IPS DF 4.7 (cell line): Measurements from ENCODE around the gene RB1.

Experiments
- DNase-seq: peaks from one replicate; pipeline ENCODE4 v3.0.0-alpha.2; 2013; ENCODE audit warnings: low spot score; ENCODE audit errors: extremely low read depth

Gene RB1

DNA sequence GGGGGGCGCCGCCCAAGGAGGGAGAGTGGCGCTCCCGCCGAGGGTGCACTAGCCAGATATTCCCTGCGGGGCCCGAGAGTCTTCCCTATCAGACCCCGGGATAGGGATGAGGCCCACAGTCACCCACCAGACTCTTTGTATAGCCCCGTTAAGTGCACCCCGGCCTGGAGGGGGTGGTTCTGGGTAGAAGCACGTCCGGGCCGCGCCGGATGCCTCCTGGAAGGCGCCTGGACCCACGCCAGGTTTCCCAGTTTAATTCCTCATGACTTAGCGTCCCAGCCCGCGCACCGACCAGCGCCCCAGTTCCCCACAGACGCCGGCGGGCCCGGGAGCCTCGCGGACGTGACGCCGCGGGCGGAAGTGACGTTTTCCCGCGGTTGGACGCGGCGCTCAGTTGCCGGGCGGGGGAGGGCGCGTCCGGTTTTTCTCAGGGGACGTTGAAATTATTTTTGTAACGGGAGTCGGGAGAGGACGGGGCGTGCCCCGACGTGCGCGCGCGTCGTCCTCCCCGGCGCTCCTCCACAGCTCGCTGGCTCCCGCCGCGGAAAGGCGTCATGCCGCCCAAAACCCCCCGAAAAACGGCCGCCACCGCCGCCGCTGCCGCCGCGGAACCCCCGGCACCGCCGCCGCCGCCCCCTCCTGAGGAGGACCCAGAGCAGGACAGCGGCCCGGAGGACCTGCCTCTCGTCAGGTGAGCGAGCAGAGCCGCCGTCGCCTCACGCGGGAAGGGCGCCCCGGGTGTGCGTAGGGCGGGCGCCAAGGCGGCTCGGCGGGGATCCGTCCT is at the start of gene RB1:
Gene RB1 (plus strand): TSS at position 393 of the 784 bp plus-strand sequence. CDS start 162 bp downstream, at position 555.
- DNase-seq: peak; percentile 16

DNA sequence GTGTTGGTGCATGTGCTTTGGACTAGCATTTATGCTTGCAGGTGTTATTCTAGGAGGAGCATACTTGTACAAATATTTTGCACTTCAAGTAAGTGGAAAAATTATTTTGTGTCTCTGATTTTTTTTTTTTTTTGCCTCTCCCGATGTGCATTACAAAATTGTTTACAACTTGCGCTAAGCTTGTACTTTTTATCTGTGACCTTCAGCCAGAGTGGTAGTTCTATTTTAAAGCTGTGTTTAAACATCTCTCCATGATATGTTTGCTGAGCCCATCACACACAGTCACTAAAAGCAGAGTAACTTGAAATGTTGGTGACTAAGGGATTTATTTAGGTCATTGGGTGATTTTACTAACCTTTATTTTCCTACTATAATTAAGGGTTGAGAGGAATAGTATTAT is 49.7 kb upstream of the RB1 start:
- no peak for DNase-seq

DNA sequence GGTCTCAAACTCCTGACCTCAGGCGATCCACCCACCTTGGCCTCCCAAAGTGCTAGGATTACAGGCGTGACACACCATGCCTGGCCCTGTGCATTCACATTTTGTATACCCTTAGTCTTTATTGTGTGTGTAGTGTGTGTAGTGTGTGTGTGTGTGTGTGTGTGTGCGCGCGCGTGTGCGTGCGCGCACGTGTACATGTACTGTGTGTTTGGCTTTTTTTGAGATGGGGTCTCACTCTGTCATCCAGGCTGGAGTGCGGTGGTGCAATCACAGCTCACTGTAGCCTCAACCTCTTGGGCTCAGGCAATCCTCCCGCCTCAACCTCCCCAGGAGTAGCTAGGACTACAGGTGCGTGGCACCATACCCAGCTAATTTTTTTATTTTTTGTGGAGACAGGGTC is 48.5 kb upstream of the RB1 start:
- no peak for DNase-seq

DNA sequence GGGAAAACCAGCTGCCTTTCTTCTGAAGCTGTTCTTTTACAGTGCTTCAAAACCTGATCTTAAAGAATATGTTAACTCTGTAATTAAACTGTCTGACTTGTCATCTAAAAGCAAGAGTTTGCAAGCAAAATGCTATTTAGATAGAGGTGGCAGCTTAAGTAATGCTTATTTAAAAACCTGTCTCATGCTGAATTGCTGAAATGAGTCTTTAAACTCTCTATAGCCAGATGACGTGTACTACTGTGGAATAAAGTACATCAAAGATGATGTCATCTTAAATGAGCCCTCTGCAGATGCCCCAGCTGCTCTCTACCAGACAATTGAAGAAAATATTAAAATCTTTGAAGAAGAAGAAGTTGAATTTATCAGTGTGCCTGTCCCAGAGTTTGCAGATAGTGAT is 47.6 kb upstream of the RB1 start:
- DNase-seq: no peak

DNA sequence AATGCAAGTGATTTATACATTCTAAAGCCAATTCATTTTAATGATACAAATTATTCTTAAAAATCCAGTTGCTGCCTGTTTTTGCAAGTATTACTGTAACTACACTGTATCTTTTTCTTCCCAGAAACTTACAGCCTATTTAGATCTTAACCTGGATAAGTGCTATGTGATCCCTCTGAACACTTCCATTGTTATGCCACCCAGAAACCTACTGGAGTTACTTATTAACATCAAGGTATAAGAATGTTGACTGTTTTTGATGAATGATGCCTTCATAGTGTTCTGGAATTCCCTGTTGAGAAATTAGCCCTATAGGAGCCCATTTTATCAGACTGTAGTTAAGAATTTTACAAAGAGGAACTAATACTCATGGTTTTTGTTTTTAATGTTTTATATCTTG is 45.5 kb upstream of the RB1 start:
- DNase-seq: no peak

DNA sequence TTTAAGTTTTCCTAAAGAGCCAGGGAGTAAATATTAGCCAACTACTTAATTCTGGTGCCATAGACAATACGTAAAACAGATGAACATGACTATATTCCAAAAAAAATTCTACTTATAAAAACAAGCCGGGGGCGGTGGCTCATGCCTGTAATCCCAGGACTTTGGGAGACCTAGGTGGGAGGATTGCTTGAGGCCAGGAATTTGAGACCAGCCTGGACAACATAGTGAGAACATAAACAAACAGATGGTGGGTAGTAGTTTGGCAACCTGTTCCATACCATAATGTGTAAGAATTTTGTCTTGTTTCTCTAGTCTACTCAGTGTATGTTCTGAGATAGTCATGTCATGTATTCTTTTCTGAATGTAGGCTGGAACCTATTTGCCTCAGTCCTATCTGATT is 45.1 kb upstream of the RB1 start:
- no peak for DNase-seq

DNA sequence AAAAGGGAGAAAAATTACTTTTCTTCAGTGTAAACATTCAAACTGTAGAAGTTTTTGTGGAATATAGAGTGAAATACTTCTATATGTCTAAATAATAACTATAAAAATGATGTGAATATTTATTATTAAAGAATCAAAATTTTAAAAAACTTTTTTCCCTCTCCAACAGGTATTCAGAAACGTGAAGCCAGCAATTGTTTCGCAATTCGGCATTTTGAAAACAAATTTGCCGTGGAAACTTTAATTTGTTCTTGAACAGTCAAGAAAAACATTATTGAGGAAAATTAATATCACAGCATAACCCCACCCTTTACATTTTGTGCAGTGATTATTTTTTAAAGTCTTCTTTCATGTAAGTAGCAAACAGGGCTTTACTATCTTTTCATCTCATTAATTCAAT is 42.6 kb upstream of the RB1 start:
- no peak for DNase-seq

DNA sequence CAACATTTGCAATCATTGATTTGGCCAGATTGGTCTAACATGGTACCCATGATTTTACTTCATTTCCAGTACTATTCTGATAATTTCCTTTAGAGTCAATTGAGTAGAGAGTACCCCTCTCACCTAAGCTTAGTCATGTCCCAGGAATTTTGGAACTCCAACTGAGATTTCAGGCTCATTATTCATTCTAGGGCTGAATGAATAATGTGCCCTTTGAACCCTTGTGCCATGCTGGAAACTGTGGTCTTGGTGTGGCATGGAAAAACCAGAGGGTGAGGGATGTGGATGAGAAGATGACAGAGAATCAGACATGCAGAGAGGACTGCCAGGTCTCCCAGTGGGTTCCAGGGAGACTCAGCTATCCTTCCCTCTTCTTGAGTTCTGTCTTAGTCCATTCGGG is 40.4 kb upstream of the RB1 start:
- no peak for DNase-seq

DNA sequence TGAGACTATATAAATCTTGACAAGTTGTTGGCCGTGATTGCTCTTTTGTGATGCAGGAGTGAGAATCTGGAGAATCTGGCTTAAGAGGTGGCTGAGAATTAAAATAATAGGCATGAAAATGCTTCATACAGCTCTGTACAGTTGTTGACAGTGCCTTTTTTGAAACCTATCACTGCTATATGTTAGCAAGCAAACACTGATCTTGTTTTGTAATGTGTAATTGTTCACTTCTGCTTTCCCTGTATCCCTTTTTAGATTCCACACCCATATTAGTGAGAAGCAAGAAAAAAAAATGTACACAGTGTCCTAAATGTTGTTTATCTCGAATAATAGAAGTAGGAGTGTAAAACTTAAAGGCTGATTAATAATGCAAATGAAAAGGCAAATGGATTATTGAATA is 39.5 kb upstream of the RB1 start:
- no peak for DNase-seq

DNA sequence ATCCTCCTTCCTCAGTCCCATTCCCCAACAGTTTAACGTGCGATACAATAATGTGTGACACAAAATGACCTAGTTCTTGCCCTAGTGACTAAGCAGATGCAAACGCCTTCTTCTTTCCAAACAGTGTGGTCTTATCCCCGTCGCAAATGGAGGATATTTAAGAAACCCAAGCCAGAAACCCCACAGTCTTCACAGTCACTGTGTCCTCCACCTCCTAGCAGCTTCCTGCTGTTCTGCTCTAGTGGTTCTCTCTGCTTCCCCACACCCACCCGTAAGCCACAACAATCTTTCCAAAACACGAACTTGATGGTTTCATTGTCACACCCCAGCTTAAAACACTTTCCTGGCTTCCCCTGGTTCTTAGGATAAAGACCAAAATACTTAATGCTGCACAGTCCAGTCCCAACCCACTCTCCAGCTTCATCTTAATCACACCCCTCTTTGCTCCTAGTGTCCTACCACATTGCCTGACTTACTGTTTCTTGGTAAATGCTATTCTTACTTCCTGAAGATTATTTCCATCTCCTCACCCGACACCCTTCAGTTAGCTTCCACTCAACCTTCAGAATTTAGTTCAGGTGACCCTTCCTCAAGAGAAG is 38.2 kb upstream of the RB1 start:
- DNase-seq: no peak

DNA sequence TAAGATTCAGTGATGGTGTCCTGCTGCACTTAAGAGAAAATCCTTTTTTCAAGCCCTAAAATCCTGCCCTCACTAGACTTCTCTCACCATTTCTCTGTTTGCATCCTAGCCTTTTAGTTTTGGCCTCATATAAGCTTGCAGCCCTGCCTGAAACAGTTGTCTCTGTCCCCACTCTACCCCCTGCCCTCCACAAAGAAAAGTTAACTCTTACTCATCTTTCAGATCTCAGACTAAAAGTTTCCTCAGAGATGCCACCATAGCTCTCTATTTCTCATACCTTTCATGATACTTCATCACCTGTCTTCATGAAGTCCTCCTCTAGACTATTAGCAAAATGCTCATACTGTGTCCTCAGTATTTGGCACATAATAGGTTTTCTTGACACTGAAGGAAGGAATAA is 37.4 kb upstream of the RB1 start:
- no peak for DNase-seq

DNA sequence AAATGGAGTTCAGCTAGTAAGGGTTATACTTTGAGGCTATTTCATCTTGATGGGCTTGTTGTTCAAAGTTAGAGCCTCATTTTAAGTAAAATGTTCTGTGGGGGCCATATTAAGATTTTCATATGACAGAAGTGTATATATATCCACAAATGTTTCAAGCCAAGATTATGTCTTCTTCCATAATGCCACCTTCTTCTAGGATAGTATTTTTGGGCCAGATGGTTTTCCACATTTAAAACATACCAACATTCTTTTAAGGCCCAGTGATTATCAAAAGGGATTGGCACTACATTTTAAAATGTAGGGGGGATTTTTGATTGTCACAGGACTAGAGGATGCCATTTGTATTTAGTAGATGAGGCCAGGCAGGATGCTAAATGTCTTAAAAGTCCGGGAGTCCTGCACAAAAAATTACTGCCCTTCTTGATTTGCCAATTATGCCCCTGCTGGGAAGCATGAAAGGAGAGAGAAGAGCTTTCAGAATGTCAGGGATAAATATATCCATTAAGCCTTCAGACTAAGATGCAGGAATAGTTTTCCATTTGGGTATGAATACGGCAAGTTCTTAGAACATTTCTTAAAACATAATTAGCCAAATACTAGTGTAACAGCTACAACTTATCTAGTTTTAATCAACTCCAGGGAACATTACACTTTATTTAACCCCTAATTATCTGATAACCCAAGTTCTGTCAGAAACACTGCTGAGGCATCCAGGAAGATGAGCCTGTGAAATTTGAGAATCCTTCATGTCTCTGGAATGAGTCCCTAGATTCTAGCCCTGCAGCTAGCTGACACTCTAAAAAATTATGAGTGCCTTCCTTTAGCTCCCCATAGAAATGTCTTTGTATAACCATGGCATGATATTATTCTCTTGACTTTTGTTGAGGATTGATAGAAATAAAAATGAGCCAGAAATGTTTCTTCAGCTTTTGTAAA is 36.6 kb upstream of the RB1 start:
- no peak for DNase-seq

DNA sequence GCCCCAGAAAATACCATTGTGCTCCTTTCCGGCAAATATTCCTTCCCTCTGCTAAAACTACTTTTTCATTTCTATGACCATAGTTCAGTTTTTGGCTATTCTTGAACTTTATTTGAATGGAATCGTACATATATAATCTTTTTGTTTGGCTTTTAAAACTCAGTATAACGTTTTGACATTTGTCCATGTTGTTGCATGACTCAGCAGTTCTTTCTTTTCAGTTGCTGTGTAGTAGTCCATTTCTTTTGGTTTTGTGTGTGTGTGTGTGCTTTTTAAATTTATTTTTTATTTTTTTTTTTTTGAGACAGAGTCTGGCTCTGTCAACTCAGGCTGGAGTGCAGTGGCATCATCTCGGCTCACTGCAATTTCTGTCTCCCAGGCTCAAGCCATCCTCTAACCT is 35.5 kb upstream of the RB1 start:
- no peak for DNase-seq

DNA sequence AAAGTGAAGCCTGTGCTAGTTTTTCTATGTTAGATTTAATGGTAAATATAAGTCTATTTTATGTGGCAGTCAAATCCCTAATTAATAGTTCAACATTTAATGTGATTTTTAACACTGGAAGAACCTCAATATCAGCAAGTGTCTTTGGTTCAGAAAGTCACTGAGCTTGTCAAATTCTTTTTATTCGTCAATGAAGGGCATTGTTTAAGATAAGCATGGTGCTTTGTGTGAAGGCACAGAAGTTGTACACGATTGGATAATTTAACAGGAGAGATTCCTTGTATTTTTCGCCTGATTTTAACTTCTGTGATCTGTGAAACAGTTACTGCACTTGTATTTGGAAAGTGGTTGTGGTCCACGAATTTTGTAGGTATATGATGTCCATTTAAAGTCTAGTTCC is 30.2 kb upstream of the RB1 start:
- DNase-seq: no peak

DNA sequence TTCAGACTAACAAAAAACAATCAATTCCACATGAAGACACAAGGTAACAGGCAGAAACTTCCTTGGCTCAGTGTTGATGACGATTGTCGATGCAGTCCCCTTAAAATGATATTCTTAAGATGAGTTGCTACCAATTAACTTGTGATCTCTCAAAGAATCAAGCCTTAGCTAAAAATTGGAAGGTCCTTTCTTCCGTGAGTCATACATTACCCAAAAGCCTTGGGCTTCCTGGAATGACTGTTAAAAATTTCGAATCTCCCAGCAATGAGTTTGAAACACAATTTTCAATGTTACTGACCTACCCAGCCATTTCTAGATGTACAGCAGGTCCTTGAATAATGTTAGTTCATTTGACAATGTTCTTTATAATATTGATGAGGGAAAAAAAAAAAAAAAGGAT is 28.0 kb upstream of the RB1 start:
- no peak for DNase-seq

DNA sequence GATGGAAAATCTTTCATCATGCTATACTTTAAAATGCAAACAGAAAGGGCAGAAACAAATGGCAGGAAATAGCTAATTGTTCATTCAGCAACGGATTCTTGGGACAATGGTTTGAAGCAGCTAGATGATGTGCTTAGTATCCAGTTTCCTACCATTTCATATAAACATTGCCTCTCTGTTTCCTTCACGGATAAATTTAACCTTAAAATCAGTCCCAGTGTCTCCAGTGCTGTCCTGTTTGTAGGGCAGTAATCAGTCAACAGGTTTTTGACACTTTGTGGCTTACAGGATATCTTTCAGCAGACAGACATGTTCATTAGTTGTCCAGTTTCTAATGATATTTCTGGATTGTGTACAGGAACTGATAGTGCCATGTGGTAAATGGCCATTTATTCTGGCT is 24.7 kb upstream of the RB1 start:
- DNase-seq: no peak

DNA sequence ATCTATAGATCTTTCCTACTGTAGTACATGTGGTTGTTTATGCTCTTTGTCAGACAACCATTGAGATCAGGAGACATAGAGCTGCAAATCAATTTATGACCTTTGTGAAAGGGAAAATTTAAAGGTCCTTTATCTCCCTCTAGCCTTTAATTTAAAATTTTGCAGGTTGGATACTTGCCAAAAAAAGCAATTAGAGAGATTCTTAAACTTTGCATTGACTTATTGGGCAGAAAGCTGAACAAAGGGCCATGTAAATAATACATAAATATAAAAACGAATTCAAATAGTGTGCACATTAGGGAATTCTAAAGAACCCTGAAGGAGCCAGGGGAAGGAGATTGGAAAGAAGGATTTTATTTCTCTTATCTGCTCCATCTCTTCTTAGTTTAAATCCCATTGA is 22.0 kb upstream of the RB1 start:
- DNase-seq: no peak

DNA sequence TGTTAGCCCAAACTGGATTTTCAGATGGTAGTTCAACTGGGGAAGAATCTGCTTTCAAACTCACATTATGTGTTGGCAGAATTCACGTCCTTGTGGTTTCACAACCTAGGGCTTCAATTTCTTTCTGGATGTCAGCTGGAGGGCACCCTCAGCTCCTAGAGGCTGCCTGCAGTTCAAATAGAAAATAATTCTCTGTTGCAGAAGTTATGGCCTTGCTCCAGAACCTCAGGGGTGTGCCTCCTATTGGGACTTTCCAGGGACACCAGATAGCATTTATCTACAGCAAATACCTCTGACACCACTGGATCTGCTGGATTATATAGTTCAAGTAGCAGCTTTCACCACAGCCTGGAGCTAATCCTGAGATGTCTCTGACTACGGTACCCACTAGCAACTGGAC is 11.8 kb upstream of the RB1 start:
- no peak for DNase-seq

DNA sequence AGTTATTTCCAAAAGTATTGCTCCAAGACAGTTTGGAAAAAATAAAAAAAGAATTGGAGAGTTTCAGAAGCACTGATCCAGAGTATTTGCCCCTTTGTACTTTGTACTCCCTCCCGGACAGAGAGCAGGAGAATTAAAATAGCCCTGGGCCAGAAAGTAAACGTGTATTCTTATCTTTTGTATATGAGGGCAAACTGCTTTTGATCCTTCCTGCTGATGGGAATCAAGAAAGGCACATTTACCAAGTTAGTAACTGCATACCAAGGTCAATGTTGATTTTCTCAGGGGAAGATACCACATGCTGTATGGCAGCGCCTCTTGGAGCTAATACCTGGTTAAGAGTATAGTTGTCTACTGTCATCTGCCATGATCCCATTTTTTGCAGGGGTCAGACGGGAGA is 10.9 kb upstream of the RB1 start:
- no peak for DNase-seq

DNA sequence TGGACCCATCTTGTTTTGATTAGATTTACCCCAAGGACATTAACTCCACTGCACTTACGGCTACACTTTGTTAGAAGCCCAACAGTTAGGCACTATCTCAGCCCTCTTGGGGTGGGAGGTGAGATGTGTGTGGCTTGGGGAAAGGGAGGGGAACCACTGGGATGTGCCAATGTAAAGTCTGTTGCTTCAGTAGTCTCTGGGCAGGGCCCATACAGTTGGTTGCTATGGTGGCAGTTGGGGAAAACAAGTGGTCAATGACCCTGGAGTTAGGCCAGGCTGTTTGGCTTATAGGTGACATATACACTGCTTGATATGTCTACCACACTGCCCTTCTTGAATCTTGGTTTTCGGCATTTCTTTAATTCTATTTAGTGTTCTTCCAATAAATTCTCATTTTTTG is 8.9 kb upstream of the RB1 start:
- no peak for DNase-seq

DNA sequence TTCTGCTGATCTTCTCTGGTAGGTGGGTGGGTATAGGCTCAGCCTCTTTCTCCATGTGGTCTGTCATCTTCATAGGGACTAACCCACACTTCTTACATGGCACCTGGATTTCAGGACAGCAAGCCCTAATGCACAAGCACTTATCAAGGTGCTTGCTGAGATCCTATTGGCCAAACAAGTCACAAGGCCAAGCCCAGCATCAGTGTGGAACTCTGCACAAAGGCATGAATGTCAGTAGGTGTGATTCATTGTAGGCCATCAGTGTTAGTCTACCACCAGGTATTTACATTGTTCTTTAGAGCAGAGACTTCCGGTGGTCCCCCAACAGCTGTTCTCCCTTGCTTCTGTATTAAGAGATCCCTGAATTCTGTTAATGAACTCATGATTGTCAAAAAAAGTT is 8.3 kb upstream of the RB1 start:
- DNase-seq: no peak

DNA sequence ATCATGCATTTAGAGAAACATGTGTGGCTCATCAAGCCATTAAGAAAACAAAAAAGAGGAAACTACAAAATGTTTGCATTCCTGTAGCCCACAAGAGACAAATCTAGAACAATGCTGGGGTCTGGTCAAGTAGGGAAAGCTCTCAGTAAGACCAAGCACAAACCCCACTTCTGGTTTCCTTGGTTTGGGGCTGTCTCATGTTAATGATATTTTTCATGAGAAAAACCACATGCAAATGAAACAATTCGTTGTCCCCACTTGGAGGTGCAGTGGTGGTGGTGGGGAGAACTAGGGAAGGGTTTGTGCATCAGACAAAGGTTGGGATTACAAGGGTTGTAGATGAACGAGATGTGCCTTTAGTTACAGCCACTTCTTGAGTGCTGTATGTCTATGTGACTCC is 7.0 kb upstream of the RB1 start:
- no peak for DNase-seq
